GM13977 (cell line): ENCODE data around the gene C9orf50.
A peak's percentile ranks its signal among the peaks of the same experiment; 100 is the strongest.

ENCODE experiments used
- DNase-seq: peaks from one replicate; pipeline ENCODE4 v3.0.0; 2012; ENCODE audit warnings: low spot score
- CTCF ChIP-seq: IDR thresholded peaks from 2 replicates; pipeline ENCODE4 v1.5.1; 2012; ENCODE audit warnings: mild to moderate bottlenecking, control low read depth; ENCODE audit not compliant: insufficient read depth; ENCODE audit errors: extremely low read depth, missing control alignments
- in situ Hi-C: fragments of 300-500 bp; cut with MboI; formaldehyde crosslinking; loops from one replicate; pipeline ENCODE4 v1.12.0; 2022; ENCODE audit warnings: low sequenced_read_pairs, low pct_unique_long_range_greater_than_20kb, mixed read lengths, inconsistent platforms; ENCODE audit not compliant: unreplicated experiment

Gene C9orf50

GRCh38 chr9:129604766-129605163 is 16.1 kb downstream of the C9orf50 start:
- TF ChIP-seq CTCF: no peak
- no peak for DNase-seq
- in situ Hi-C loops: no loop called here

- in situ Hi-C loops: no loop called here
- no peak for TF ChIP-seq CTCF
Observed at GRCh38 chr9:129604056-129604765, 16.7 kb downstream of the C9orf50 start.

GRCh38 chr9:129602598-129603415 is 18.1 kb downstream of the C9orf50 start:
- TF ChIP-seq CTCF: no peak
- in situ Hi-C loops: no loop called here
- no peak for DNase-seq

More at GRCh38 chr9:129604056-129604765, 16.7 kb downstream of the C9orf50 start:
- DNase-seq: no peak

GRCh38 chr9:129601082-129601674 is 19.7 kb downstream of the C9orf50 start:
- in situ Hi-C loops: no loop called here

GRCh38 chr9:129598089-129598596 is 22.8 kb downstream of the C9orf50 start:
- no peak for DNase-seq
- no peak for TF ChIP-seq CTCF
- in situ Hi-C loops: no loop called here

More at GRCh38 chr9:129601082-129601674, 19.7 kb downstream of the C9orf50 start:
- no peak for DNase-seq
- TF ChIP-seq CTCF: no peak

GRCh38 chr9:129597355-129598088 is 23.4 kb downstream of the C9orf50 start:
- no peak for TF ChIP-seq CTCF
- DNase-seq: peak; percentile 73

More at GRCh38 chr9:129597355-129598088, 23.4 kb downstream of the C9orf50 start:
- in situ Hi-C loops: no loop called here
